ENCODE results near the gene EXOC6B. TPM values are rescaled to one million over a fixed set of nuclear protein-coding genes. Genes with fewer than 3 reads are reported as not detected.

EXOC6B gene
- total RNA-seq, 4 donors from 2014 or later = 14.6 to 49.6 (median 19.3) TPM

GRCh38 chr2:72439892-72440291 is 385.9 kb downstream of the EXOC6B start:
- H3K27me3 ChIP-seq = no peaks in the 10 kb centered on the region
- no peak for TF ChIP-seq POLR2A (IDR thresholded peaks at IDR 0.05)
- TF ChIP-seq, protein P1, sequence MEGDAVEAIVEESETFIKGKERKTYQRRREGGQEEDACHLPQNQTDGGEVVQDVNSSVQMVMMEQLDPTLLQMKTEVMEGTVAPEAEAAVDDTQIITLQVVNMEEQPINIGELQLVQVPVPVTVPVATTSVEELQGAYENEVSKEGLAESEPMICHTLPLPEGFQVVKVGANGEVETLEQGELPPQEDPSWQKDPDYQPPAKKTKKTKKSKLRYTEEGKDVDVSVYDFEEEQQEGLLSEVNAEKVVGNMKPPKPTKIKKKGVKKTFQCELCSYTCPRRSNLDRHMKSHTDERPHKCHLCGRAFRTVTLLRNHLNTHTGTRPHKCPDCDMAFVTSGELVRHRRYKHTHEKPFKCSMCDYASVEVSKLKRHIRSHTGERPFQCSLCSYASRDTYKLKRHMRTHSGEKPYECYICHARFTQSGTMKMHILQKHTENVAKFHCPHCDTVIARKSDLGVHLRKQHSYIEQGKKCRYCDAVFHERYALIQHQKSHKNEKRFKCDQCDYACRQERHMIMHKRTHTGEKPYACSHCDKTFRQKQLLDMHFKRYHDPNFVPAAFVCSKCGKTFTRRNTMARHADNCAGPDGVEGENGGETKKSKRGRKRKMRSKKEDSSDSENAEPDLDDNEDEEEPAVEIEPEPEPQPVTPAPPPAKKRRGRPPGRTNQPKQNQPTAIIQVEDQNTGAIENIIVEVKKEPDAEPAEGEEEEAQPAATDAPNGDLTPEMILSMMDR (IDR thresholded peaks at IDR 0.05 in 4 of 5, conservative IDR thresholded peaks at IDR 0.05 in 1 of 5) = no peak
- no peak overlapping the region for H3K4me3 ChIP-seq
- in situ Hi-C loops (cut with MboI; ENCODE audit: low sequenced_read_pairs in 4 of 4) (no loop called here), intact Hi-C loops (cut with DNase I; ENCODE audit: low total_unique reads) (no loop called here)
- no peak overlapping the region for H3K27ac ChIP-seq
- DNase-seq = no peak
- H3K36me3 ChIP-seq = no peaks in the 10 kb centered on the region
- no peak for ATAC-seq
- no peaks in the 10 kb centered on the region for H3K9me3 ChIP-seq
- H3K4me1 ChIP-seq = no peaks in the 10 kb centered on the region

DNA sequence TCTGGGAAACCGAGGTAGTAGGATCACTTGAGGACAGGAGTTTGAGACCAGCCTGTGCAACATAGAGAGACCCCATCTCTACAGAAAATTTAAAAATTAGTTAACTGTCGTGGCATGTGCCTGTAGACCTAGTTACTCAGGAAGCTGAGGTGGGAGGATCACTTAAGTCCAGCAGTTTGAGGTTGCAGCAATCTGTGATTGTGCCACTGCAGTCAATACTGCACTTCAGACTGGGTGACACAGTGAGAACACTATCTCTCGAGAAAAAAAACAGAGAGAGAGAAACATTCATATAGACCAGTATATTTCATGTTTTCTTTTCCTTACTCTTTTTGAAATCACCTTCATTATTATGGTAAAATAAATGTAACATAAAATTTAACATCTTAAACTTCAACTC is 387.5 kb downstream of the EXOC6B start:
- DNase-seq (no peak), ATAC-seq (no peak)
- Histone ChIP-seq H3K4me3 (no peak overlapping the region), H3K9me3 (no peaks in the 10 kb centered on the region), H3K36me3 (no peaks in the 10 kb centered on the region), H3K27ac (no peak overlapping the region), H3K4me1 (no peaks in the 10 kb centered on the region), H3K27me3 (no peaks in the 10 kb centered on the region)
- in situ Hi-C loops (cut with MboI; ENCODE audit: low sequenced_read_pairs in 4 of 4) (no loop called here), intact Hi-C loops (cut with DNase I; ENCODE audit: low total_unique reads) (no loop called here)
- TF ChIP-seq, protein P1 (IDR thresholded peaks at IDR 0.05 in 4 of 5, conservative IDR thresholded peaks at IDR 0.05 in 1 of 5) = no peak
- no peak for TF ChIP-seq POLR2A (IDR thresholded peaks at IDR 0.05)

DNA sequence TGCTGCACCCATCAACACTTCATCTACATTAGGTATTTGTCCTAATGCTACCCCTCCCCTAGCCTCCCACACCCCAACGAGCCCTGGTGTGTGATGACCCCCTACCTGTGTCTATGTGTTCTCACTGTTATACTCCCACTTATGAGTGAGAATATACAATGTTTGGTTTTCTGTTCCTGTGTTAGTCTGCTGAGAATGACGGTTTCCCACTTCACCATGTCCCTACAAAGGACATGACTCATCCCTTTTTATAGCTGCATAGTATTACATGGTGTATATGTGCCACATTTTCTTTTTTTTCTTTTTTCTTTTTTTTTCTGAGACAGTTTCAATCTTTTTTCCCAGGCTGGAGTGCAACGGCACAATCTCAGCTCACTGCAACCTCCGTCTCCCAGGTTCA is 394.1 kb downstream of the EXOC6B start:
- H3K4me1 ChIP-seq = no peaks in the 10 kb centered on the region
- no peaks in the 10 kb centered on the region for H3K9me3 ChIP-seq
- H3K27ac ChIP-seq = no peak overlapping the region
- H3K4me3 ChIP-seq = no peak overlapping the region
- TF ChIP-seq POLR2A (IDR thresholded peaks at IDR 0.05) = no peak
- H3K36me3 ChIP-seq = no peaks in the 10 kb centered on the region
- ATAC-seq (no peak), DNase-seq (no peak)
- intact Hi-C loops (cut with DNase I; ENCODE audit: low total_unique reads) (no loop called here), in situ Hi-C loops (cut with MboI; ENCODE audit: low sequenced_read_pairs in 4 of 4) (no loop called here)
- H3K27me3 ChIP-seq = no peaks in the 10 kb centered on the region

DNA sequence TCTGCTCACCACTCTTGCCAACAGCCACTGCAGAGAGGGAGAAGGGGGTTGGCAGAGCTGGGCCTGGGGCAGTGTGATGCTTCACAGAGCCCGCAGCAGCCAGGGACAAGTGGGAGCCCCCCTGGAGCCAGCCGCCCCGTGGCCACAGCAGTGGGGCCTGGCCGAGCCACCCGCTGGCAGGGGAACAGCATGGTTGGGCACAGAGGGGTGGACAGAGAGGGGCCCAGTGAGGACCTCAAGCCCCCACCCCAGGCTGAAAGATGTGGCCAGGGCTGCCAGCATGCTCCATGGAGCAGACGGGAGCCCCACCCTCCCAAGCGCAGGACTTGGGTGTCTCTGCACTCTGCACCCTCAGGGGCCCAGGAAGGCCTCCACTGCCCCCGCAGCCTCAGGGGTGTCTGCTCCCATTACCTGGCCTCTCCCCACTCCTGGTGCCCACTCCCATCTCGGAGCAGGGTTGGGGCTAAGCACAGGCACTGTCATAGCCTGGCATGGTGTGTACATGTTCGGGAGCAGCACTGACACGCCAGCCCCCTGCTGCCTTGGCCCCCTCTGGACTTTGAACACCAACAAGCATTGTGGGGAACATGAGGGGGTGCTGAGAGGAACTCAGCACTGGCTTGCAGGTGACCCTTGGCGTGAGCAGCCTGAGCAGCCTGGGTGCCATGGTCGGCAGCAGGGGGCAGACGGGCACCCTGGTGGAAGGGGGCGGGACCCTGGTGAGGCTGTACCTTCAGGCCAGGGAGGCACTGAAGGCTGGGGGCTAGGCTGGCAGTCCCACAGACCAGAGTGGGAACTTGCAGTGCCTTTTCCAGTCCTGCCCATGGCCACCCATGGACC is 398.6 kb downstream of the EXOC6B start:
- no peak overlapping the region for H3K27ac ChIP-seq
- intact Hi-C loops (cut with DNase I; ENCODE audit: low total_unique reads) (no loop called here), in situ Hi-C loops (cut with MboI; ENCODE audit: low sequenced_read_pairs in 4 of 4) (no loop called here)
- ATAC-seq = no peak
- H3K4me3 ChIP-seq = no peak overlapping the region
- H3K4me1 ChIP-seq = no peaks in the 10 kb centered on the region
- no peaks in the 10 kb centered on the region for H3K27me3 ChIP-seq
- no peak for DNase-seq
- TF ChIP-seq POLR2A (IDR thresholded peaks at IDR 0.05) = no peak
- TF ChIP-seq, protein P1 (IDR thresholded peaks at IDR 0.05 in 4 of 5, conservative IDR thresholded peaks at IDR 0.05 in 1 of 5) = no peak
- H3K9me3 ChIP-seq = no peaks in the 10 kb centered on the region
- no peaks in the 10 kb centered on the region for H3K36me3 ChIP-seq

DNA sequence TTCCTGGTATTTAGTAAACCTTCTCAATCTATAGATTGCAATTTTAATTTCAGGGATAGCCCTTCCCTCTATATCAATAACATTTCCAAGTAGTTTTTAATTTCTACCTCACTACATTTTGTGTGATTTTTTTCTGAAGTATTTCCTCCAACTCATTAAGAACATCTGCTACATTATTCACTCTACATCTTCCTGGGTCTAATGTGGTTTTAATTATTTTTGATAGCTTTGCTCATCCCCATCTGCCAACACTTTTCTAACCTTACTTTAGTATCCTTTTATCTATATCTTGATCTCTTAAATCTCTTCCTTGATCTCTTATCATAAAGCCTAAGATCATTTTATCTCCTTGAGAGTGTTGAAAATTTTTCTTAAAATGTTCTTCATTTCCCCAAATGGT is 399.8 kb downstream of the EXOC6B start:
- H3K4me3 ChIP-seq = no peak overlapping the region
- in situ Hi-C loops (cut with MboI; ENCODE audit: low sequenced_read_pairs in 4 of 4) (no loop called here), intact Hi-C loops (cut with DNase I; ENCODE audit: low total_unique reads) (no loop called here)
- H3K27ac ChIP-seq = no peak overlapping the region
- H3K27me3 ChIP-seq = no peaks in the 10 kb centered on the region
- H3K36me3 ChIP-seq = no peaks in the 10 kb centered on the region
- no peaks in the 10 kb centered on the region for H3K9me3 ChIP-seq
- ATAC-seq = no peak
- DNase-seq = no peak
- no peaks in the 10 kb centered on the region for H3K4me1 ChIP-seq
- TF ChIP-seq, protein P1 (IDR thresholded peaks at IDR 0.05 in 4 of 5, conservative IDR thresholded peaks at IDR 0.05 in 1 of 5) = no peak
- no peak for TF ChIP-seq POLR2A (IDR thresholded peaks at IDR 0.05)

Data from gastrocnemius medialis (tissue), 4 donors.